MCF 10A (cell line): ENCODE data around the gene TM7SF3. TPM values are rescaled to one million over a fixed set of nuclear protein-coding genes. Genes with fewer than 3 reads are reported as not detected.
A peak's percentile ranks its signal among the peaks of the same experiment; 100 is the strongest.

ENCODE experiments used
- BruUV-seq: library from RNA; stranded (reverse); fragments of 400-500 nt; replicated peaks from 2 replicates; lab custom pipeline; 2021; lab: Mats Ljungman, UMichigan
- CTCF ChIA-PET: fragments of 300-600 bp; sonication (Branson Sonifier 250); formaldehyde crosslinking; extraction: SDS; loops from one replicate; lab custom pipeline; 2021; ENCODE audit warnings: antibody characterized with exemption, inconsistent platforms; lab: Yijun Ruan, JAX
- POLR2A ChIA-PET: fragments of 300-600, 350-650 bp; sonication (Branson Sonifier 250); formaldehyde crosslinking; extraction: SDS; loops from one replicate; lab custom pipeline; 2020; ENCODE audit warnings: antibody characterized with exemption, inconsistent platforms; lab: Yijun Ruan, JAX
- DNase-seq: peaks from one replicate; pipeline ENCODE4 v3.0.0-alpha.2; 2018; ENCODE audit not compliant: unreplicated experiment
- H3K27ac Mint-ChIP-seq: one replicate; pipeline ENCODE4 v1.8.0; 2022; ENCODE audit warnings: mild to moderate bottlenecking, low read depth, mixed read lengths; ENCODE audit not compliant: unreplicated experiment
- H3K27me3 Mint-ChIP-seq: one replicate; pipeline ENCODE4 v1.8.0; 2022; ENCODE audit warnings: mixed read lengths; ENCODE audit not compliant: insufficient read depth, unreplicated experiment
- H3K36me3 Mint-ChIP-seq: one replicate; pipeline ENCODE4 v1.8.0; 2022; ENCODE audit warnings: mild to moderate bottlenecking, moderate library complexity, mixed read lengths; ENCODE audit not compliant: insufficient read depth, unreplicated experiment
- H3K4me1 Mint-ChIP-seq: one replicate; pipeline ENCODE4 v1.8.0; 2022; ENCODE audit warnings: mixed read lengths; ENCODE audit not compliant: insufficient read depth, unreplicated experiment
- H3K4me3 Mint-ChIP-seq: one replicate; pipeline ENCODE4 v1.8.0; 2022; ENCODE audit warnings: mild to moderate bottlenecking, moderate library complexity, mixed read lengths; ENCODE audit not compliant: unreplicated experiment
- H3K9me3 Mint-ChIP-seq: one replicate; pipeline ENCODE4 v1.8.0; 2022; ENCODE audit warnings: mixed read lengths; ENCODE audit not compliant: unreplicated experiment
- CTCF ChIP-seq: fragments of 200-600 bp; IDR thresholded peaks from one replicate; pipeline ENCODE4 v1.8.0; 2022; ENCODE audit warnings: antibody characterized with exemption, mild to moderate bottlenecking; ENCODE audit not compliant: unreplicated experiment
- intact Hi-C: fragments of 100-400 bp; cut with micrococcal nuclease; formaldehyde crosslinking; loops from 2 replicates; pipeline ENCODE4 v1.14.1; 2022
- total RNA-seq: library from RNA; stranded (reverse); gene quantifications from 2 replicates; pipeline ENCODE4 v1.2.3, GENCODE V29; 2022

Gene TM7SF3
- total RNA-seq, 1 experiment from 2014 or later, result 119 TPM

GRCh38 chr12:27006797-27007467, 7.3 kb downstream of the TM7SF3 start:
- Mint-ChIP-seq H3K27me3 (no peaks in the 10 kb centered on the region), H3K36me3 (peaks cover 48% of the 10 kb centered on the region), H3K4me1 (peaks cover 33% of the 10 kb centered on the region), H3K4me3 (no peak overlapping the region), H3K27ac (no peak overlapping the region), H3K9me3 (no peaks in the 10 kb centered on the region)
- DNase-seq, result no peak
- intact Hi-C loops, result loop anchor here (2.0 kb wide), 1 partner anchor 150 kb away; no protein-coding TSS in a partner anchor
- no peak for TF ChIP-seq CTCF
- ChIA-PET CTCF (no interaction called here), POLR2A (no interaction called here)
- BruUV-seq, result no TSS peak

GRCh38 chr12:27005495-27005894, 8.7 kb downstream of the TM7SF3 start:
- intact Hi-C loops, result no loop called here
- Mint-ChIP-seq H3K4me3 (no peak overlapping the region), H3K9me3 (no peaks in the 10 kb centered on the region), H3K4me1 (peaks cover 21% of the 10 kb centered on the region), H3K27ac (peak overlapping the region; percentile 57), H3K27me3 (no peaks in the 10 kb centered on the region), H3K36me3 (peaks cover 54% of the 10 kb centered on the region)
- no peak for TF ChIP-seq CTCF
- POLR2A ChIA-PET, result interaction anchor here (1.0 kb wide), 1 partner anchor 29 kb away, joined by 3 read pairs; no protein-coding TSS in a partner anchor
- CTCF ChIA-PET, result no interaction called here
- no peak for DNase-seq
- no TSS peak for BruUV-seq

GRCh38 chr12:27003421-27004381, 10.5 kb downstream of the TM7SF3 start:
- H3K4me3 Mint-ChIP-seq, result no peak overlapping the region
- BruUV-seq, result no TSS peak
- intact Hi-C loops, result no loop called here
- TF ChIP-seq CTCF, result no peak
- no peak for DNase-seq
- no peaks in the 10 kb centered on the region for H3K9me3 Mint-ChIP-seq
- H3K27me3 Mint-ChIP-seq, result no peaks in the 10 kb centered on the region
- H3K27ac Mint-ChIP-seq, result no peak overlapping the region
- peaks cover 55% of the 10 kb centered on the region for H3K36me3 Mint-ChIP-seq
- ChIA-PET POLR2A (interaction anchor here (0.6 to 4.4 kb wide), 6 partner anchors 7 to 668 kb away, joined by 3 to 27 read pairs (median 4); partner anchors contain the start of genes MED21 and TM7SF3), CTCF (interaction anchor here (0.9 to 1.2 kb wide), 5 partner anchors 9 to 299 kb away, joined by 3 to 4 read pairs (median 4); no protein-coding TSS in a partner anchor)
- H3K4me1 Mint-ChIP-seq, result peaks cover 15% of the 10 kb centered on the region

GRCh38 chr12:27002141-27002540, 12.0 kb downstream of the TM7SF3 start:
- POLR2A ChIA-PET, result interaction anchor here (3.0 to 4.4 kb wide), 2 partner anchors 9 to 12 kb away, joined by 10 to 27 read pairs; partner anchors contain the start of gene TM7SF3
- no peak for DNase-seq
- no peaks in the 10 kb centered on the region for H3K27me3 Mint-ChIP-seq
- H3K9me3 Mint-ChIP-seq, result no peaks in the 10 kb centered on the region
- no peak overlapping the region for H3K4me3 Mint-ChIP-seq
- no peak for TF ChIP-seq CTCF
- no TSS peak for BruUV-seq
- H3K4me1 Mint-ChIP-seq, result peaks cover 9% of the 10 kb centered on the region
- CTCF ChIA-PET, result interaction anchor here (1.2 kb wide), 1 partner anchor 9 kb away, joined by 4 read pairs; no protein-coding TSS in a partner anchor
- peaks cover 68% of the 10 kb centered on the region for H3K36me3 Mint-ChIP-seq
- H3K27ac Mint-ChIP-seq, result no peak overlapping the region
- intact Hi-C loops, result no loop called here
